ENCODE data around the gene CD3D.

CD3D gene

GRCh38 chr11:118342503-118343161, at the start of gene CD3D:
Gene CD3D, minus strand, starts transcription at chr11:118342705. Its CDS starts 98 bp downstream, at chr11:118342607.
- DNase-seq (ENCODE audit: low spot score in 2 of 2) (peak in 1 of 2 donors; percentile 79), ATAC-seq (peak; percentile 73)
- peaks cover 63% of the 10 kb centered on the region for H3K36me3 Mint-ChIP-seq
- no peaks in the 10 kb centered on the region for H3K9me3 Mint-ChIP-seq
- H3K4me3 Mint-ChIP-seq = peak within 1 kb of the TSS; percentile 77
- peaks cover 68% of the 10 kb centered on the region for H3K4me1 Mint-ChIP-seq
- H3K27ac Mint-ChIP-seq = peak within 1 kb of the TSS; percentile 99

- H3K36me3 Mint-ChIP-seq = peaks cover 100% of the 10 kb centered on the region
- no peak for ATAC-seq
- H3K27ac Mint-ChIP-seq = no peak overlapping the region
- no peak overlapping the region for H3K4me3 Mint-ChIP-seq
- no peaks in the 10 kb centered on the region for H3K9me3 Mint-ChIP-seq
- no peaks in the 10 kb centered on the region for H3K4me1 Mint-ChIP-seq
- DNase-seq (ENCODE audit: low spot score in 2 of 2) = no peak
Observed at GRCh38 chr11:118383657-118384056, 41.2 kb upstream of the CD3D start.

- Mint-ChIP-seq H3K36me3 (peaks cover 100% of the 10 kb centered on the region), H3K9me3 (no peaks in the 10 kb centered on the region), H3K27ac (no peak overlapping the region), H3K4me3 (no peak overlapping the region), H3K4me1 (no peaks in the 10 kb centered on the region)
- no peak for ATAC-seq
- no peak for DNase-seq (ENCODE audit: low spot score in 2 of 2)
Observed at GRCh38 chr11:118382954-118383353, 40.4 kb upstream of the CD3D start.

- peaks cover 6% of the 10 kb centered on the region for H3K4me1 Mint-ChIP-seq
- no peak for DNase-seq (ENCODE audit: low spot score in 2 of 2)
- no peak for ATAC-seq
- H3K9me3 Mint-ChIP-seq = no peaks in the 10 kb centered on the region
- no peak overlapping the region for H3K4me3 Mint-ChIP-seq
- H3K27ac Mint-ChIP-seq = no peak overlapping the region
- peaks cover 100% of the 10 kb centered on the region for H3K36me3 Mint-ChIP-seq
Observed at GRCh38 chr11:118380571-118380970, 38.1 kb upstream of the CD3D start.

GRCh38 chr11:118379497-118379896, 37.0 kb upstream of the CD3D start:
- no peak overlapping the region for H3K4me3 Mint-ChIP-seq
- DNase-seq (ENCODE audit: low spot score in 2 of 2) (no peak), ATAC-seq (no peak)
- H3K9me3 Mint-ChIP-seq = no peaks in the 10 kb centered on the region
- peak overlapping the region; percentile 56 for H3K27ac Mint-ChIP-seq
- peaks cover 6% of the 10 kb centered on the region for H3K4me1 Mint-ChIP-seq
- H3K36me3 Mint-ChIP-seq = peaks cover 100% of the 10 kb centered on the region

GRCh38 chr11:118375978-118376377, 33.5 kb upstream of the CD3D start:
- Mint-ChIP-seq H3K27ac (peak overlapping the region; percentile 63), H3K9me3 (no peaks in the 10 kb centered on the region), H3K4me1 (peaks cover 6% of the 10 kb centered on the region), H3K36me3 (peaks cover 100% of the 10 kb centered on the region), H3K4me3 (no peak overlapping the region)
- DNase-seq (ENCODE audit: low spot score in 2 of 2) (no peak), ATAC-seq (no peak)

- peaks cover 6% of the 10 kb centered on the region for H3K4me1 Mint-ChIP-seq
- no peak for ATAC-seq
- H3K27ac Mint-ChIP-seq = no peak overlapping the region
- H3K9me3 Mint-ChIP-seq = no peaks in the 10 kb centered on the region
- peaks cover 100% of the 10 kb centered on the region for H3K36me3 Mint-ChIP-seq
- H3K4me3 Mint-ChIP-seq = no peak overlapping the region
- no peak for DNase-seq (ENCODE audit: low spot score in 2 of 2)
Observed at GRCh38 chr11:118374729-118375128, 32.2 kb upstream of the CD3D start.

GRCh38 chr11:118373871-118374270, 31.4 kb upstream of the CD3D start:
- Mint-ChIP-seq H3K9me3 (no peaks in the 10 kb centered on the region), H3K27ac (no peak overlapping the region), H3K4me3 (no peak overlapping the region), H3K4me1 (peaks cover 6% of the 10 kb centered on the region), H3K36me3 (peaks cover 100% of the 10 kb centered on the region)
- DNase-seq (ENCODE audit: low spot score in 2 of 2) (no peak), ATAC-seq (no peak)

- Mint-ChIP-seq H3K4me3 (no peak overlapping the region), H3K9me3 (no peaks in the 10 kb centered on the region), H3K36me3 (peaks cover 100% of the 10 kb centered on the region), H3K27ac (no peak overlapping the region), H3K4me1 (peaks cover 6% of the 10 kb centered on the region)
- DNase-seq (ENCODE audit: low spot score in 2 of 2) (no peak), ATAC-seq (no peak)
Observed at GRCh38 chr11:118373263-118373662, 30.8 kb upstream of the CD3D start.

- H3K9me3 Mint-ChIP-seq = no peaks in the 10 kb centered on the region
- peaks cover 2% of the 10 kb centered on the region for H3K4me1 Mint-ChIP-seq
Observed at GRCh38 chr11:118370774-118371173, 28.3 kb upstream of the CD3D start.

GRCh38 chr11:118366287-118366686, 23.8 kb upstream of the CD3D start:
- no peaks in the 10 kb centered on the region for H3K9me3 Mint-ChIP-seq
- ATAC-seq = no peak

More at GRCh38 chr11:118370774-118371173, 28.3 kb upstream of the CD3D start:
- Mint-ChIP-seq H3K27ac (no peak overlapping the region), H3K4me3 (no peak overlapping the region), H3K36me3 (peaks cover 100% of the 10 kb centered on the region)
- no peak for DNase-seq (ENCODE audit: low spot score in 2 of 2)
- no peak for ATAC-seq

GRCh38 chr11:118364956-118365615, 22.6 kb upstream of the CD3D start:
- peaks cover 31% of the 10 kb centered on the region for H3K4me1 Mint-ChIP-seq
- no peak overlapping the region for H3K4me3 Mint-ChIP-seq
- DNase-seq (ENCODE audit: low spot score in 2 of 2) = no peak
- peaks cover 92% of the 10 kb centered on the region for H3K36me3 Mint-ChIP-seq
- H3K27ac Mint-ChIP-seq = no peak overlapping the region
- ATAC-seq = no peak
- H3K9me3 Mint-ChIP-seq = no peaks in the 10 kb centered on the region

More at GRCh38 chr11:118366287-118366686, 23.8 kb upstream of the CD3D start:
- Mint-ChIP-seq H3K4me3 (no peak overlapping the region), H3K4me1 (peaks cover 21% of the 10 kb centered on the region), H3K36me3 (peaks cover 99% of the 10 kb centered on the region), H3K27ac (no peak overlapping the region)
- DNase-seq (ENCODE audit: low spot score in 2 of 2) = no peak

GRCh38 chr11:118359295-118359958, 16.9 kb upstream of the CD3D start, which contains the start of gene UBE4A:
Gene UBE4A, plus strand, starts transcription at chr11:118359600. Its CDS starts 5,481 bp downstream, at chr11:118365081.
- peaks cover 44% of the 10 kb centered on the region for H3K4me1 Mint-ChIP-seq
- ATAC-seq = peak; percentile 99
- no peaks in the 10 kb centered on the region for H3K9me3 Mint-ChIP-seq
- H3K4me3 Mint-ChIP-seq = peak within 1 kb of the TSS; percentile 86
- peak within 1 kb of the TSS; percentile 94 for H3K27ac Mint-ChIP-seq
- H3K36me3 Mint-ChIP-seq = peaks cover 57% of the 10 kb centered on the region
- peak; percentile 97 to 100 for DNase-seq (ENCODE audit: low spot score in 2 of 2)

- Mint-ChIP-seq H3K4me1 (peaks cover 39% of the 10 kb centered on the region), H3K27ac (peak overlapping the region; percentile 94), H3K4me3 (no peak overlapping the region), H3K36me3 (peaks cover 57% of the 10 kb centered on the region), H3K9me3 (no peaks in the 10 kb centered on the region)
- DNase-seq (ENCODE audit: low spot score in 2 of 2) (no peak), ATAC-seq (no peak)
Observed at GRCh38 chr11:118358071-118358470, 15.6 kb upstream of the CD3D start.

- no peak for ATAC-seq
- no peaks in the 10 kb centered on the region for H3K9me3 Mint-ChIP-seq
- H3K36me3 Mint-ChIP-seq = peaks cover 69% of the 10 kb centered on the region
- H3K4me1 Mint-ChIP-seq = peaks cover 15% of the 10 kb centered on the region
- DNase-seq (ENCODE audit: low spot score in 2 of 2) = peak in 1 of 2 donors; percentile 49
- H3K27ac Mint-ChIP-seq = peak overlapping the region; percentile 30
- no peak overlapping the region for H3K4me3 Mint-ChIP-seq
Observed at GRCh38 chr11:118353084-118353710, 10.7 kb upstream of the CD3D start.

Data from stimulated activated effector memory CD8-positive, alpha-beta T cell treated with anti-CD3 and anti-CD28 coated beads, Interleukin-12 subunit alpha, Interleukin-12 subunit beta, amount 100 ng/mL, for 72 hours (primary cell).